Urothelium cell line (cell line): Measurements from ENCODE around the gene GEN1.
A peak's percentile ranks its signal among the peaks of the same experiment; 100 is the strongest.

ENCODE experiments used
- DNase-seq: peaks from one replicate; pipeline ENCODE4 v3.0.0; 2011; ENCODE audit warnings: low spot score, mixed read lengths
- FAIRE-seq: peaks from 2 replicates; lab custom pipeline; 2011; peaks lifted over from hg19 to GRCh38; lab: Jason Lieb, UNC

The GEN1 gene, protein sequence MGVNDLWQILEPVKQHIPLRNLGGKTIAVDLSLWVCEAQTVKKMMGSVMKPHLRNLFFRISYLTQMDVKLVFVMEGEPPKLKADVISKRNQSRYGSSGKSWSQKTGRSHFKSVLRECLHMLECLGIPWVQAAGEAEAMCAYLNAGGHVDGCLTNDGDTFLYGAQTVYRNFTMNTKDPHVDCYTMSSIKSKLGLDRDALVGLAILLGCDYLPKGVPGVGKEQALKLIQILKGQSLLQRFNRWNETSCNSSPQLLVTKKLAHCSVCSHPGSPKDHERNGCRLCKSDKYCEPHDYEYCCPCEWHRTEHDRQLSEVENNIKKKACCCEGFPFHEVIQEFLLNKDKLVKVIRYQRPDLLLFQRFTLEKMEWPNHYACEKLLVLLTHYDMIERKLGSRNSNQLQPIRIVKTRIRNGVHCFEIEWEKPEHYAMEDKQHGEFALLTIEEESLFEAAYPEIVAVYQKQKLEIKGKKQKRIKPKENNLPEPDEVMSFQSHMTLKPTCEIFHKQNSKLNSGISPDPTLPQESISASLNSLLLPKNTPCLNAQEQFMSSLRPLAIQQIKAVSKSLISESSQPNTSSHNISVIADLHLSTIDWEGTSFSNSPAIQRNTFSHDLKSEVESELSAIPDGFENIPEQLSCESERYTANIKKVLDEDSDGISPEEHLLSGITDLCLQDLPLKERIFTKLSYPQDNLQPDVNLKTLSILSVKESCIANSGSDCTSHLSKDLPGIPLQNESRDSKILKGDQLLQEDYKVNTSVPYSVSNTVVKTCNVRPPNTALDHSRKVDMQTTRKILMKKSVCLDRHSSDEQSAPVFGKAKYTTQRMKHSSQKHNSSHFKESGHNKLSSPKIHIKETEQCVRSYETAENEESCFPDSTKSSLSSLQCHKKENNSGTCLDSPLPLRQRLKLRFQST

DNA sequence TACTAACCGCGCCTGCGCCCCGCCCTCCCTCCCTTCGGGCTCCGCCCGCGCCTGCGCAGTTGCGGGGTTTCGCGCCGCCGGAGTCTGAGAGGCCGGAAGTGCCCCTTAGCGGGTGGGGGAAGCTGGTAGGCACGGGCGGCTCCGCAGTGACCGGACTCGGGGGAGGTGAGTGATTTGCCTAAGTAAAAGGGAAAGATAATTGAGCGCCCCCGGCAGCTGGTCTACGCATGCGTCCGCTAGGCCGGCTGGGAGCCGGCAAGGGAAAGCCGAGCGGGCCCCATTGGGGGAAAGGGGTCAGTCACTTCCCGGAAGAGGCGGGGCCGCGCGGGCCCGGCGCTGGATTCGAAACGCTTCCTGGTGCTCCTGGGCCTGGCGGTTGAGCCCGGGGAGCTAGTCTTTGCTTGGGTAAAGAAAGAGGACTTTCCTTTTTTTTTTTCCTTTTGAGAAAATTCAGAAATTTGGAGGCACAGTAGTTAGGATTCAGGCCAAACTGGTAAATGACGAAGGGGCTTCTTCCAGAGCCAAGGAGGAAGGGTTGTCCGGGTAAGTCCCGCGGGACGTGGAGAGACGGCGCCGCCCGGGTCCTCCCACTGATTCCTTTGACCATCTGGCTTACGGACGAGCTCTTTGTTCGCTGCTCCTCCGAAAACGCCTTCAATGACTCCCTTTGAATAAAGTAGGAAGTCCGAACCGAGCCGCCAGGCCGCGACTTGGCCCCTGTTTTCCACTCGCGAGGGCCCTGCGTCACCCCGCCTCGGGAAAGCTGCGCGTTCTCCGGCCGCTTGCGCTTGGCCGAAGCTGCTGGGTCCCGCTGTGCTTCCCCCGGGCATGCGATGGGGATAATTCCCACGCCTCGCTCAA is at the start of gene GEN1, which contains the start of gene SMC6:
Gene GEN1, plus strand, starts transcription at position 336 of the 861 bp plus-strand sequence. CDS start 5,806 bp downstream, outside the sequence.
Gene SMC6, minus strand, starts transcription at position 8 of the 861 bp plus-strand sequence. CDS start 7,864 bp downstream, outside the sequence.
- no peak for FAIRE-seq
- DNase-seq = peak; percentile 95

DNA sequence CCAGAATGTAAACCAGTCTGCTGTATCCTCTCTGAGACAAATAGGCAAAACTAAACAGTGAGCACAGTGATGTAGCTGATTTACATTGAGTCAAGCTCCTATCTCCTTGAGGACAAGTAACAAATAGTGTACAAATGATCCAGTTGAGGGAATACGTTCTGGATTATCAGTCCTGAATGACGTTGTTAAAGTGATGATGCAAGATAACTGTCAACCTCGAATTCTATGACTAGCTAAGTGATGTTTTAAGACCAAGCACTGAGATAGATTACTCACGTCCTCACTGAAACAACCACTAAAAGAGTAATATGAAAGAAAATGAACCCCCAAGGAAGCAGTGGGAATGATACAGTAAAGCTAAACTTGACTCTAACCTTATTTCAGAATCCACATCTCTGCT is 47.1 kb upstream of the GEN1 start:
- DNase-seq (no peak), FAIRE-seq (no peak)

DNA sequence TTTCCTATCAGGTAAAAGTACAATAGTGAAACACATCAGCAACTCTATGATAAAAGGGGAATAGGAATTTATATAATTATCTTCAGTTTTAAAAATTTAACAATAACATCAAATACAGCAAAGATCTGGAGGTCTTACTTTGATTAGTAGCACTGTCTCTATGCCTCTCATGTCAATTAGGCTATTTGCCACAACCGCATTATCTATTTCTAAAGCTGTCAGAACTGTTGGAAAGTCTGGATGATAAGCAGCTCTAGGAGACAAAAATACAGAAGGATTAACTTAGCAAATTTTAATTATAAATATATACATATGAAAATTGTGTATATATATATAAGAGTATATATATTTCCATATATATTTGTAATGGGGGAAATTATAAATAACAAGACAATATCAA is 45.4 kb upstream of the GEN1 start:
- FAIRE-seq (no peak), DNase-seq (no peak)

DNA sequence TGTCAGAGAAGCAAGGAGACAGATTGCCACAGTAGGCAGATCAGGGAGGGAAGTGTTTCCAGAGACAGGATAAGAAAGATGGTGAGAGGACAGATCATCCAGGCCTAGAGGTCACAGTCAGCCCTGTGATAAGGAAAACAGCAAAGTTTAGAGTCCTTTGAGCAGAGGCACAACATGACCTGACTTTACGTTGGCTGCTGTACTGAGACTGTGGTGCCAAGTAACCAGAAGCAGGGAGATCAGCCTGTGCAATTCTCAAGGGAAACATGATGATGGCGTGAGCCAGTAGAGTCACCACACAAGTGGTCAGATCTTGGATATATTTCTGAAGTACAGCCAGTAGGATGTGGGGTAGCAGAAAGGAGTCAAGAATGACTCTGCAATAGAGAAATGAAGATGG is 44.0 kb upstream of the GEN1 start:
- FAIRE-seq (no peak), DNase-seq (no peak)

DNA sequence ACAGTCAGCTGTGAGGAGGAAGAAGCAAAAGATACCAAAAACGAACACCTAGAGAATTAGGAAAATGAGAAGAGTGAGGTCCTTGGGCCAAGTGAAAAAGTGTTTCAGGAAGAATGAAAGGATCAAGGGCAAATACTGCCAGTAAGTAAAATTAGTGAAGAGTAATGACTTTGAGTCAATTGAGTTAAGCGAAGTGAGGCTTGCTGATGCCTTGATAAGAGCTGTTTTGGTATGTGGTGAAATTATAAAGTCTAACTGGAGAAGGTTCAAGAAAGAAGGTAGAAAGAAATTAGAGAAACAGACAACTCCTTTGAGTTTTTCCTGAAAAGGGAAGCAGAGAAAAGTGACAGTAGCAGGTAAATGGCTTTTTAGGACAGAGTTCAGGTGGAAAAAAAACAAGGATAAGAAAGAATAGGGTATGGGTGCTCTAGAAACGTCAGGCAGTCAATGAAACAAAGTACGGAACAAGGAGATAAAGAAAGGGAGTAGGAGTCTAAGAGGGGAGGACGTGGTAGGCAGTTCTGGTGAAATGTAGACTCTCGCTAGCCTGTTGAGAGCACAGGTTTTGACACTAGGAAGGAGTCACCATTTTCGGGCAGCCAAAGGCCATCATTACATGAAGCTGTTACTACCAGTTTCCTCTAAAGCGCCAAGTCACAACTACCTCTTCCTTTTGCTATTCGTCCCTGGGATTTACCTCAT is 43.2 kb upstream of the GEN1 start:
- FAIRE-seq = no peak

DNA sequence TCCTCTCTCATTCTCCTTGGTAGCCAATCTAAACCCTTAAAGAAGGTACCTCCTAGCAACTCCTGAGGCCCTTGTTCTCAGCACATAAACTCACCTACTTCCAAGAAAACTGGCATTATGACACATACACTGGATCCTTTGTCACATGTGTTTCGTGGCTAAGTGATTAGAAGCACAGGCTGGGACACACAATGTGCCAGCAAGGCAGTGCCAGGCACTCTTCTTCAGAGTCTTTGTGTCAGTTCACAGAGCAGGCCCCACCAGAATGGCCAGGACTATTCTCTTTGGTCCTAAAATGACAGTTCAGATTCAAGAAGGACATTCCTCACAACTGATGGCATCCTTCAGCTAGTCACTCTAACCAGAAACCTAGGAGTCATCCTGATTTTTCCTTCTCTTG is 40.6 kb upstream of the GEN1 start:
- DNase-seq (no peak), FAIRE-seq (no peak)

More for the DNA sequence above, 43.2 kb upstream of the GEN1 start:
- no peak for DNase-seq

DNA sequence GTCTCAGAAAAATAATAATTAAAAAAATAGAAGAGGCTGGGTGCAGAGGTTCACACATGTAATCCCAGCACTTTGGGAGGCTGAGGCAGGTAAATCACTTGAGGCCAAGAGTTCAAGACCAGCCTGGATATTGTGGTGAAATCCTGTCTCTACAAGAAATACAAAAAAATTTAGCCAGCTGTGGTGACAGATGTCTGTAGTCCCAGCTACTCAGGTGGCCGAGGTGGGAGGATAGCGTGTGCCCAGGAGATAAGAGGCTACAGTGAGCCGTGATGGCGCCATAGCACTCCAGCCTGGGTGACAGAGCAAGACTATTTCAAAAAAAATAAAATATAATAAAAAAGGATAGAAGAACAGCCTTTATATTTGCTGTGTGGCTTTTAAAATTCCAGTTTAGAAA is 36.3 kb upstream of the GEN1 start:
- FAIRE-seq = no peak
- DNase-seq = no peak

DNA sequence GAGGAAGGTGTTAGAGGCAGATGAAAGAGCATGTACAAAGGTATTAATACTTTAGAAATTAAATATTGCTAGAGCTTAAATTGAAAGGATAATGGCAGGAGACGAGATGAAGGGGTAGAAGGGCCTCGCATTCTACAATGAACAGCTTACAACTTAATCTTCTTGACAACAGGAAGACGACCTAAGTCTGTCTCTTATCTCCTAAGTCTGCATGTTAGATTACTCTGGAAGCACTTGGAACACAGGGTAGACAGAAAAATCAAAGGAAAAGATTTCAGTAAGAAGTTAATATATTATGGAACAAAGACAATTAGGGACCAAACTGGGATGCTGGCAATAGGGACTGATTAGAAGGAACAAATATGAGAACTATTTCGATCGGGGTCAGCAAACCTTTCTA is 35.2 kb upstream of the GEN1 start:
- DNase-seq (no peak), FAIRE-seq (no peak)

DNA sequence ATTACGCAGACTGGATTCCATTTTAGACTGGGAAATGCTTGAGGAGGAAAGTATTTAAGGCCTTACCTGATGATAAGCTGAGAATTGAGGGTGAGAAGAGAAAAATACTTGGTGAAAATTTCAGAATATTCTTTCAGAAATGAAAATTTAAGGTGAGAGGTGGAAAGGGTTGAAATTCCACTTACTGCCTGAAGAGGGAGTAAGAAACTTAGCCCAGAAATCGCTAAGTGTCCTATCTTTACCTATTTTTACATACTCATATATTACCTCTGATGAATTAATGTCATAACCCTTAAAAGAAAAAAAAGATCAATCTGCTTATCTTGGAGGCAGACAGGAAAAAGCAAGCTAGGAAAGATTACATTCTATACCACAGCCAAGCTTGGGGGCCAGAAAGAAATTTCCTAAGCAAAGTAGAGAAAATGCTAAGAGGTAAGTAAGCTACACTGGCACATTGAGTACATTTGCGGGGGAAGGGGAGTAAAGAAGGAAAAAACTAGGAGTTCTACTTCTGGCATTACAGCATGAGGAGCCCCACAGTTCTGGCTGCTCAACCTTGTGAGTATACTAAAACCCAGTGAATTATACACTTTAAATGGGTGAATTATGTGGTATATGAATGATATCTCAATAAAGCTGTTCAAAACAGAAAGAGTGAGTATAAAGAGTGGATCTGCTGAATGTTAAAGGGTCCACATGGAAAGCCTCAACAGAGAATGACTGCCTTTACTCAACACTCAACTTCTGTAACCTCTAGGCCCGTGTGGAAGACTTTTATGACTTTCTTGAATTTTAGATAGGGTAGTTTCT is 34.2 kb upstream of the GEN1 start:
- peak; percentile 27 for DNase-seq
- FAIRE-seq = no peak

DNA sequence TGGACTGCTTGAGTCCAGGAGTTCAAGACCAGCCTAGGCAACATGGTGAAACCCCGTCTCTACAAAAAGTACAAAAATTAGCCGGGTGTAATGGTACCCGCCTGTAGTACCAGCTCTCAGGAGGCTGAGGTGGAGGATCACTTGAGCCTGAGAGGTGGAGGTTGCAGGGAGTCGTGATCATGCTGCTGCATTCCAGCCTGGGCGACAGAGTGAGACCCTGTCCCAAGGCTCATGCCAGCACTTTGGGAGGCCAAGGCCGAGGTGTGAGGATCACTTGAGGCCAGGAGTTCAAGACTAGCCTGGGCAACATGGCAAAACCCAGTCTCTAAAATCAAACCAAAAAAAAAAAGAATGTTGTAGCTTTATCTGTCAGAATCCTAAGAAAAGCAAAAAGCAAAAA is 25.7 kb upstream of the GEN1 start:
- no peak for DNase-seq
- no peak for FAIRE-seq

DNA sequence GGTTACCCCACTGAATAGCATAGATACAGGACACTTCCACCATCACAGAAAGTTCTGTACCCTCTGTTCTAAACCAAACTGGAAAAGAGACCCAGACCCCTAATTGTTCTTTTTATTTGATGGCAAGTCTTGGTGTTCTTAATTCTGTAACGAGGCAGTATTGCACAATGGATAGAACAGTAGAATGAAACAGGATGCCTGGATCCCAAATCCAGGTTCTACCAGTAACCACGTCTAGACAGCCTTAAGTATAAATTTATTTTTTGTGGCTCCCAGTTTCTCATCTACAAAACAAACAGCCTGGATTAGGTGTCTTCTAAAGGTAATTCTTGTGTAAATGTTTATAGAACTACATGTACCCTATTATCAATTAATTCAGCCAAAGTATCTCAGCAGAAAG is 24.1 kb upstream of the GEN1 start:
- DNase-seq (no peak), FAIRE-seq (no peak)

DNA sequence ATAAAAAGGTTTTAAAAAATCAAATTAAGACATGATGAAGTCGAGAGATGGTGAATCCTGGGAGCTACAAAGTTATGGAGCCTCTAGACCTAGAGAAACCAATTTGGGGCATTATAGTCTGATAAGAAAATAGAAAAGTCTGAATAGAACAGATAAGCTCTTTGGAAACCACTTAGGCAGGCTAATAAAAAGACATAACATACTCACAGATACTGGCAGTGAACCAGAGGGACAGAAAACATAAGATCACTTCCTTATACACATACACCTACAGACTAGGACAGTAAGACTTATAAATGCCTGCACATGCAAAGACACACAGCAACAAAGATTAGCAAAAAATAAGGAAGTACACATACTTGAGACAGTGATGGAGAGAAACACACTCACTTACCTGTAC is 20.3 kb upstream of the GEN1 start:
- FAIRE-seq (no peak), DNase-seq (no peak)

DNA sequence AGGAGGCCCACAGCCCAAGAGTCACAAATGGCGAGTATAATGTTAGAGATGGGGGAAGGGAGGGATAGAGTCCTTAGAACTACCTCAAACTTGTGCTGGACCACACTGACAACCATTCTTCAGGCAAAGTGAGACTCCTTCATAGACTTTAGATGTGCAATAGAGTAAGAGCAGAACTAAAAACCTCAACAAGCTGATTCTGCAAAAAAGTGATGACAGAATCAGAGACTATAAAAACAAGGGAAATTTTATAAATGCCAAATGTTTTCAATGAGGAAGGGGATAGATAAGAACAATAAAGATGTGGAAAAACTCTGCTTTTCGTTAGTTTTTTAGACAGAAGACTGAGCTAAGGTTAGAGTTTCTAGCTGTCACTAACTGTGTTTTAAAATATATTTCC is 18.1 kb upstream of the GEN1 start:
- no peak for FAIRE-seq
- no peak for DNase-seq

DNA sequence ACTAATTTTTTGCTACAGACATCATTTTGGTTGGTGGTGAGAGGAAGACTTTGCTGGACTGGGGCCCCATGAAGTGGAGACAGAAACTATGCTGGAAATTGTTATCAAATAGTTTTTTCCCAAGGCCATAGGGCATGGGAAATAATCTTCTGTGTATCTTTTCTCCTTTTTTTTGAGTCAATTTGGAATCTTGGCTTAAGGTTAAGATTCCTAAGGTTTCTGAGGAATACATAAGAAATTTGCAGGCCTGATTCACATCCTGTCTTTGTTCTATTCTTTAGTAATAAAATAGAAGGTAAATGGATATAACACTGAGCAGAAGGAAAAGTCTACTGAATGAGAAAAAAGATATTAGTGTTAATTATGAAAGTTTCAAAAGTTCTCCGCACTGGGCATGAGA is 16.9 kb upstream of the GEN1 start:
- FAIRE-seq (no peak), DNase-seq (no peak)

DNA sequence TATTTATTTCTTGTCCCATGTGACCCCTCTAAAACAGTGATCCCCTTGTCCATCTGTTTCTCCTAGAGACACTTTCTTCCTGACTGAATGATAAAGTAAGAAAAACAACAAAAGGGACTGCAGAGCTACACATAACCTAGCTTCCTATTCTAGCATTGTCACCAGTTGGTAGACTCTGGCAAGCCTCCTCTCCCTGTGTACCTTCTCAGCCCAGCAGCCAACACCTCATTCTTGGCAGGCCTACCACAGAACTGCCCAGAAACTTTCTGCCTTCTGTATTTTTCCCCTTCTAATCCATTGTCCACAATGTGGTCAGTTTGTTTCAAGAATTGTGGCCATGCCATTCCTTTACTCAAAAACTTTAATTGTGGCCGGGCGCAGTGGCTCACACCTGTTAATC is 13.7 kb upstream of the GEN1 start:
- no peak for FAIRE-seq
- no peak for DNase-seq

DNA sequence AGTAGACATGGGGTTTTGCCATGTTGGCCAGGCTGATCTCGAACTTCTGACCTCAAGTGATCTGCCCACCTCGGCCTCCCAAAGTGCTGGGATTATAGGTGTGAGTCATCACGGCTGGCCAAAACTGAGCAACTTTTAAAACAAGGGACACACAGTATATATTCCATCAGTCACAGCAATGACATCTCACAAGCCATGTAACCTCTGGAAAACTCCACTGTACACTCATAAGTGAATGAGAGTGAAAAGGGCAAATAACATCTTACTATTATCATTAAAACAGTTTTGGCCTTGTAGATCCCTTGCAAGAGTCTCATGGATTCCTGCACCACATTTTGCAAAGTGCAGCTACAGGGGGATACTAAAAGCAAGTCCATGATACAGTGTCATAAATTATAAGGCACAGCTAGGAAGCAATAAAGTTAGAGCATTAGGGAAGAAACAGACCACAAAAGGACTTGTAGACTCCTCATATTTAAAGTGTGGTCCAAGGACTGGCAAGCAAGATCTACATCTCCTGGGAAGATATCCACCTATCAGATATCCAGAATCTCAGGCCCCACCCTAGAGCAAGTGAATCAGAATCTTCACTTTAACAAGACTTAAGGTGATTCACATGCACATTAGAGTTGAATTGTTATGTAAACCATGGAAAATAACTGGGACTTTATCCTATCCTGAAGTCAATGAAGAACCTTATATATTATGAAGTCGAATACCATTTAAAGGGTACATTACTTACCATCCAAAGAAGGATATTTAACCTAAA is 6.1 kb upstream of the GEN1 start:
- FAIRE-seq = no peak
- DNase-seq = no peak

DNA sequence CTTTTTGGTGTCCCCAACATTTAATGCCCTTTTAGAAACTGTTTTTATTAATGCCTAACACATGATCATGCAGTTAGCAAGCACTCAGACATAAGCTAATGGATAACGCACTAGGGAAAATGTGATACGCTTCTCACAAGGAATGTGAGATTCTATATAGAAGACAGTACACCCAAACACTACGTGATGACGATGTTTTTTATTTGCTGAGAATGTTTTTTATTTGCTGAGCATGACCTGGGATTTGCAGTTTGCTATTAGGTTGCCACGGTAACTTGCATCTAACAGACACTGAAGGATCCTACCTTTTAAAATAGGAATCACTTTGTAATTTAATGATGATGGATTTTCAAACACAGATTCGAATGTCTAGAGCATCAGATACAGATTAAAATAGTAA is 5.2 kb upstream of the GEN1 start:
- no peak for FAIRE-seq
- DNase-seq = no peak

DNA sequence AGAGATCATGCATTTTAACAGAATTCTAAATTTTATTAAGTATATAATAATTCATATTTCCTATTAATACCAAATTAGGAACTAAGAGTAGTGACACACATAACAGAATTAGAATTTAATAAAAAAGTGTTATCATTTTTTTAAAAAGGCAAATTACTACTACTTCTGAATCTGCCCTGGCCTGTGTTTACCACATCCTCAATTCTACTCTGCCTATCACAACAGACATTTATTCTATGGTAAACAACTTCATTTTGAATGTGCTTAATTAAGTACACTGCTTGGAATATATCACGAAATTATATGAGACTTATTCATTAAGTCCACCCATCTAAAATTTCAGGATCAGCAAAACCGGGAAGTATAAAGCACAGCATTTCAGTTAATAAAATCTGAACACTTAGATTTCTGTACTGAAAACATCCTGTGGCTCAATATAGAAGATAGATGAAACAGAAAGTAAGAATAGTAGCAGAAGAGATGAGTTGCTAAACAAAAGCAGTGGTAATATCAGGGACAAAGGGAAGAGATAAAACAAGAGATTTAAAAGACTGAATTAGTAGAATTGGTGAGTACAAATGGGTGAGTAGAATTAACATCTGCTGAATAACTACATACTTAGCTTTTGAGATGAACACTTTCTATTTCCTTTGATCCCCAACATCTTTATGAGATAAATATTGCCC is 4.0 kb upstream of the GEN1 start:
- DNase-seq (no peak), FAIRE-seq (no peak)
